MM.1S (cell line): ENCODE results near the gene GSTP1.

ENCODE experiments used
- DNase-seq: peaks from one replicate; pipeline ENCODE4 v3.0.0-alpha.2; 2015
- H2AFZ ChIP-seq: fragments of 300-600 bp; sonication (generic); 2 replicates; pipeline ENCODE4 v1.6.0; 2016; ENCODE audit warnings: antibody characterized with exemption, low read length
- H3F3A ChIP-seq: fragments of 300-600 bp; sonication (generic); 2 replicates; pipeline ENCODE4 v1.6.1; 2016; ENCODE audit warnings: mild to moderate bottlenecking, antibody characterized with exemption, low read length, moderate library complexity, mixed read lengths; ENCODE audit not compliant: insufficient read depth
- H3K27ac ChIP-seq: fragments of 300-600 bp; sonication (generic); 2 replicates; pipeline ENCODE4 v1.5.1; 2016; ENCODE audit warnings: mild to moderate bottlenecking, low read length
- H3K27me3 ChIP-seq: fragments of 300-600 bp; sonication (generic); replicated peaks from 2 replicates; pipeline ENCODE4 v1.6.0; 2016; ENCODE audit warnings: low read length; ENCODE audit not compliant: insufficient read depth
- H3K36me3 ChIP-seq: fragments of 300-600 bp; sonication (generic); replicated peaks from 2 replicates; pipeline ENCODE4 v1.6.1; 2016; ENCODE audit warnings: mild to moderate bottlenecking, low read length, mixed read lengths; ENCODE audit not compliant: insufficient read depth
- H3K4me1 ChIP-seq: fragments of 300-600 bp; sonication (generic); 2 replicates; pipeline ENCODE4 v1.6.1; 2016; ENCODE audit warnings: low read length, mixed read lengths
- H3K4me2 ChIP-seq: fragments of 300-600 bp; sonication (generic); 2 replicates; pipeline ENCODE4 v1.6.0; 2016; ENCODE audit warnings: low read depth, low read length
- H3K4me3 ChIP-seq: fragments of 300-600 bp; sonication (generic); 2 replicates; pipeline ENCODE4 v1.5.1; 2016; ENCODE audit warnings: low read length, mixed read lengths
- H3K79me2 ChIP-seq: fragments of 300-600 bp; sonication (generic); 2 replicates; pipeline ENCODE4 v1.6.1; 2016; ENCODE audit warnings: mixed run types, low read length, mixed read lengths
- H3K9ac ChIP-seq: fragments of 300-600 bp; sonication (generic); 2 replicates; pipeline ENCODE4 v1.6.1; 2016; ENCODE audit warnings: low read length, mixed read lengths
- H3K9me2 ChIP-seq: fragments of 300-600 bp; sonication (generic); replicated peaks from 2 replicates; pipeline ENCODE4 v1.6.1; 2016; ENCODE audit warnings: mild to moderate bottlenecking, low read length, mixed read lengths; ENCODE audit not compliant: insufficient read depth
- H3K9me3 ChIP-seq: fragments of 300-600 bp; sonication (generic); replicated peaks from 2 replicates; pipeline ENCODE4 v1.6.1; 2016; ENCODE audit warnings: mild to moderate bottlenecking, low read length, mixed read lengths; ENCODE audit not compliant: insufficient read depth
- H4K20me1 ChIP-seq: fragments of 300-600 bp; sonication (generic); 2 replicates; pipeline ENCODE4 v1.6.1; 2016; ENCODE audit warnings: mild to moderate bottlenecking, low read length, moderate library complexity, mixed read lengths; ENCODE audit not compliant: insufficient read depth
- EZH2 ChIP-seq: fragments of 300-600 bp; sonication (generic); optimal IDR thresholded peaks from 2 replicates; pipeline ENCODE3; 2017; ENCODE audit warnings: low read depth, mild to moderate bottlenecking, antibody characterized with exemption, low read length, mixed read lengths
- EZH2phosphoT487 ChIP-seq: fragments of 300-600 bp; sonication (generic); IDR thresholded peaks from 2 replicates; pipeline ENCODE4 v1.6.1; 2018; ENCODE audit warnings: antibody characterized with exemption, low read length
- TF ChIP-seq, protein P1 (sequence below): fragments of 300-600 bp; sonication (generic); IDR thresholded peaks from 2 replicates; pipeline ENCODE4 v1.5.1; 2016; ENCODE audit warnings: antibody characterized with exemption, low read length, mixed read lengths

Gene GSTP1

GRCh38 chr11:67632982-67633755 lies 49.6 kb downstream of the GSTP1 start:
- Histone ChIP-seq H3K27ac (no peak overlapping the region), H3K4me2 (no peak overlapping the region), H3K4me1 (peaks cover 24% of the 10 kb centered on the region), H2AFZ (no peak overlapping the region), H3K27me3 (no peaks in the 10 kb centered on the region), H3K4me3 (no peak overlapping the region), H3K9me2 (no peaks in the 10 kb centered on the region), H3K9ac (no peak overlapping the region), H3K36me3 (no peaks in the 10 kb centered on the region), H4K20me1 (no peaks in the 10 kb centered on the region), H3K79me2 (peaks cover 10% of the 10 kb centered on the region), H3K9me3 (no peaks in the 10 kb centered on the region), H3F3A (peaks cover 14% of the 10 kb centered on the region; the same call in 1 of the 2 replicates)
- TF ChIP-seq, protein P1, sequence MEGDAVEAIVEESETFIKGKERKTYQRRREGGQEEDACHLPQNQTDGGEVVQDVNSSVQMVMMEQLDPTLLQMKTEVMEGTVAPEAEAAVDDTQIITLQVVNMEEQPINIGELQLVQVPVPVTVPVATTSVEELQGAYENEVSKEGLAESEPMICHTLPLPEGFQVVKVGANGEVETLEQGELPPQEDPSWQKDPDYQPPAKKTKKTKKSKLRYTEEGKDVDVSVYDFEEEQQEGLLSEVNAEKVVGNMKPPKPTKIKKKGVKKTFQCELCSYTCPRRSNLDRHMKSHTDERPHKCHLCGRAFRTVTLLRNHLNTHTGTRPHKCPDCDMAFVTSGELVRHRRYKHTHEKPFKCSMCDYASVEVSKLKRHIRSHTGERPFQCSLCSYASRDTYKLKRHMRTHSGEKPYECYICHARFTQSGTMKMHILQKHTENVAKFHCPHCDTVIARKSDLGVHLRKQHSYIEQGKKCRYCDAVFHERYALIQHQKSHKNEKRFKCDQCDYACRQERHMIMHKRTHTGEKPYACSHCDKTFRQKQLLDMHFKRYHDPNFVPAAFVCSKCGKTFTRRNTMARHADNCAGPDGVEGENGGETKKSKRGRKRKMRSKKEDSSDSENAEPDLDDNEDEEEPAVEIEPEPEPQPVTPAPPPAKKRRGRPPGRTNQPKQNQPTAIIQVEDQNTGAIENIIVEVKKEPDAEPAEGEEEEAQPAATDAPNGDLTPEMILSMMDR = no peak
- TF ChIP-seq EZH2phosphoT487 (no peak), EZH2 (no peak)
- no peak for DNase-seq

DNA sequence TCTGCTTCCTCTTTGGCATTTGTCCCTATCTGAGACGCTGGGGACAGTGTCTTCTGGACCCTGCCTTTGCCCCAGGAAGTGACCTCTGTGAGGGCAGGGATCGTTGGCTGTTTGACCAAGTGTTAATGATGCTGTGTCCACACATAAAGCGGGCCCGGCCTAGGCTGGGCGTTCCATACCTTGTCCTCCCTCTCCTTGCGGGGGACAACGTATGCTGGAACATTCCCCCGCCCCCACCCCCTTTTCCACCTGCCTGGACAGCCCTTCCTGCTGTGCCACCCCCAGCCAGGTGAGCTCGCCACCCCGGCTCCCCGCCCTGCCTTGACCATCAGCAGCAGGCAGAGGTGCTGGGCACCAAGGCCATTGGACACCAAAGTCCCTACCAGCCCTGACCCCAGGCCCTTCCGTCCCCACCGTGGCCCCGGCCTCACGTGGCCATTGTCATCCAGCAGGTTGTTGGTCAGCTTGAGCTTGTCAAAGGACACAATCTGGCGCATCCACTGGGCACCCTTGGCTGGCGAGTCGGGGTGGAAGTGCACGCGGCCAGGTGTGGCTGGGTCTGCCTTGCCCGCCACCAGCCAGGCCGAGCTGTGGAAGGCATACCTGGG lies 50.2 kb downstream of the GSTP1 start:
- no peak for TF ChIP-seq EZH2
- Histone ChIP-seq H3F3A (peaks cover 14% of the 10 kb centered on the region; the same call in 1 of the 2 replicates), H3K9ac (no peak overlapping the region), H3K27me3 (no peaks in the 10 kb centered on the region), H3K9me2 (no peaks in the 10 kb centered on the region), H3K36me3 (no peaks in the 10 kb centered on the region), H3K79me2 (peaks cover 3% of the 10 kb centered on the region), H2AFZ (no peak overlapping the region), H3K27ac (no peak overlapping the region), H4K20me1 (no peaks in the 10 kb centered on the region), H3K9me3 (no peaks in the 10 kb centered on the region), H3K4me1 (peaks cover 17% of the 10 kb centered on the region), H3K4me2 (no peak overlapping the region), H3K4me3 (no peak overlapping the region)
- no peak for DNase-seq

DNA sequence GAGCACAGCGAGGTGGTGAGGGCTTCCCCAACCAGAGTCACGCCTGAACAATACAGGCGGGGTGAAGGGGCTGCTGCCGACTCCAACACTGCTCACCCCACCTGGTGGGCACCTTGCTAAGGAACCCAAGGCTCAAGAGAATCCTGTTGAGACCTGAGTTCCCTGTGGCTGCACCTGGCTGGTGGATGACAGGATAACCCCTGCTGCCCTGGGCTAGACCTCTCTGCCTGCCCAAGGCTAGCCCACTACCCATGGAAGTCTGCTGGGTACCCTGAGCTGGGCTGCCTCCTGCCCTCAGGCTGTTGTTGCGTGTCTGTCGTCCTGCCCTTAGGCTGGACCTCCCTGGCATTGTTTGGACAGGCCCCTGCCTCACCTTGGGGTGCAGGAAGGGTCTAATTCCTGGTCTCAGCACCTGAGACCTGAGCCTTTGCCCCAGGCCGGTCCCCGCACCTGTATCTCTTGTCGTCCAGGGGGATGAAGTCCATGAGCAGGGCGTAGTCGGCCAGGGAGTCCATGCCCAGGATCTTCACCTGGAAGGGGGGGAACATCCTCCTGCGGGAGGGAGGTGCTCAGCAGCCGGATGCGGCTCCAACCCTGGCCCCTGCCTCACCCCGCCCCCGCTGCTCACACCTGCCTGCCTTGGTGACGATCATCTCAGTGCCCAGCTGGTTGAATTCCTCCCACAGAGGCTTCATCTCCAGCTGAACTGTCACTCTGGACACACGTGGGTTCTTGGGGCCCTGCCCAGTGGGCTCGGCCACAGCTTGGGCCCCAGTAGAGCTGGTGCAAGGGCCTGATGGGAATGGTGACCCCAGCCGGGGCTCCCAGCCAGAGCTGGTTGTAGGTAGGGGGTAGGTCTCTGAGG lies 51.0 kb downstream of the GSTP1 start:
- no peak overlapping the region for H3K4me2 ChIP-seq
- no peak for DNase-seq
- H3K36me3 ChIP-seq = no peaks in the 10 kb centered on the region
- H4K20me1 ChIP-seq = no peaks in the 10 kb centered on the region
- H3F3A ChIP-seq = peaks cover 10% of the 10 kb centered on the region; the same call in 1 of the 2 replicates
- H2AFZ ChIP-seq = no peak overlapping the region
- H3K79me2 ChIP-seq = no peaks in the 10 kb centered on the region
- no peak overlapping the region for H3K9ac ChIP-seq
- H3K4me3 ChIP-seq = no peak overlapping the region
- no peaks in the 10 kb centered on the region for H3K27me3 ChIP-seq
- no peaks in the 10 kb centered on the region for H3K9me3 ChIP-seq
- H3K4me1 ChIP-seq = peaks cover 15% of the 10 kb centered on the region
- TF ChIP-seq, protein P1 = no peak
- TF ChIP-seq EZH2phosphoT487 (no peak), EZH2 (no peak)
- H3K27ac ChIP-seq = no peak overlapping the region
- H3K9me2 ChIP-seq = no peaks in the 10 kb centered on the region
